GM19351 (cell line): ENCODE measurements around the gene RNASEH2A.
"Not testable (repeated sequence)": the region's sequence is repeated elsewhere in the genome, so short reads cannot be mapped to it uniquely, and the experiment has no call there.

Experiments
- ATAC-seq: cut with Tn5 transposase; IDR thresholded peaks from one replicate; pipeline ENCODE4 v1.9.1; 2021; ENCODE audit warnings: mild to moderate bottlenecking, moderate library complexity; ENCODE audit not compliant: unreplicated experiment

RNASEH2A gene

GRCh38 chr19:12825254-12826131 is 19.1 kb downstream of the RNASEH2A start:
- ATAC-seq: no peak

GRCh38 chr19:12828494-12828893 is 22.1 kb downstream of the RNASEH2A start:
- no peak for ATAC-seq

GRCh38 chr19:12833418-12833737 is 27.0 kb downstream of the RNASEH2A start:
- no peak for ATAC-seq

- ATAC-seq: no peak
Measured at GRCh38 chr19:12833738-12834565, 27.6 kb downstream of the RNASEH2A start.

- ATAC-seq: no peak
Measured at GRCh38 chr19:12834566-12834943, 28.2 kb downstream of the RNASEH2A start, which contains the start of gene RTBDN. Gene RTBDN (minus strand): TSS chr19:12834579. CDS start chr19:12829979, 4,600 bp downstream.

GRCh38 chr19:12834976-12835757 is 28.8 kb downstream of the RNASEH2A start:
- ATAC-seq: no peak

DNA sequence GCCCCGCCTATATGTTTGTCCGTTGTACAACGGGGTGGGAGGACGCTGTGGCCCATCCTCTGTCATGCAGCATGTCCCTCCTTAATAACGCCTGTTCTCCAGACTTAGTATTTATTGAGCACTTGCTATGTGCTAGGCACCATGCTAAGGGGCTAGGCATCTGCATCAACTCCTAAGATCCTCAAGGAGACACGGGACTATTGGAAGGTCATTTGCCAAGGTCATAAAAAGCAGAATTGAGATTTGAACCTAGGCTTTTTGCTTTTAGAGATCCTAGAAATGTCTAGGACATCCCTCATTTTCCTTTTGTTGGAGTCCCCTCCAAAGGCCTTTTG is 30.1 kb downstream of the RNASEH2A start:
- no peak for ATAC-seq

DNA sequence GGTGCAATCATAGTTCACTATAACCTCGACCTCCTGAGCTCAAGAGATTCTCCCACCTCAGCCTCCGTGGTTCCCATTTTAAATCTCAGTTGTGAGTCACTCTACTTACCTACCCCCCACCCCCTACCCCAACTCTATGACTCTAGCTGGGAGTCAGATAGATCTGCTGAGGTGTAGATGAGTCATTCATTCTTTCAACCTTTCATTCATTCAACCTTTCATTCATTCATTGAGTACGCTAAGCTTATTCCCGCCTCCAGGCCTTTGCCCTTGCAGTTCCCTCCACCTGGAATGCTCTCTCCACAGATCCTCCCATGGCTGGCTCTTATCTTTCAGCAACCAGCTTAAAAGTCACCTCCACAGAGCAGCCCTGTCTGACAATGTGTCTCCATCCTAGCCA is 30.8 kb downstream of the RNASEH2A start:
- no peak for ATAC-seq

- ATAC-seq: no peak
Measured at GRCh38 chr19:12838182-12838885, 31.9 kb downstream of the RNASEH2A start, which contains the start of gene MAST1. Gene MAST1 (plus strand): TSS chr19:12838515. CDS start chr19:12838573, 58 bp downstream.

GRCh38 chr19:12838886-12839756 is 32.7 kb downstream of the RNASEH2A start:
- ATAC-seq: no peak

DNA sequence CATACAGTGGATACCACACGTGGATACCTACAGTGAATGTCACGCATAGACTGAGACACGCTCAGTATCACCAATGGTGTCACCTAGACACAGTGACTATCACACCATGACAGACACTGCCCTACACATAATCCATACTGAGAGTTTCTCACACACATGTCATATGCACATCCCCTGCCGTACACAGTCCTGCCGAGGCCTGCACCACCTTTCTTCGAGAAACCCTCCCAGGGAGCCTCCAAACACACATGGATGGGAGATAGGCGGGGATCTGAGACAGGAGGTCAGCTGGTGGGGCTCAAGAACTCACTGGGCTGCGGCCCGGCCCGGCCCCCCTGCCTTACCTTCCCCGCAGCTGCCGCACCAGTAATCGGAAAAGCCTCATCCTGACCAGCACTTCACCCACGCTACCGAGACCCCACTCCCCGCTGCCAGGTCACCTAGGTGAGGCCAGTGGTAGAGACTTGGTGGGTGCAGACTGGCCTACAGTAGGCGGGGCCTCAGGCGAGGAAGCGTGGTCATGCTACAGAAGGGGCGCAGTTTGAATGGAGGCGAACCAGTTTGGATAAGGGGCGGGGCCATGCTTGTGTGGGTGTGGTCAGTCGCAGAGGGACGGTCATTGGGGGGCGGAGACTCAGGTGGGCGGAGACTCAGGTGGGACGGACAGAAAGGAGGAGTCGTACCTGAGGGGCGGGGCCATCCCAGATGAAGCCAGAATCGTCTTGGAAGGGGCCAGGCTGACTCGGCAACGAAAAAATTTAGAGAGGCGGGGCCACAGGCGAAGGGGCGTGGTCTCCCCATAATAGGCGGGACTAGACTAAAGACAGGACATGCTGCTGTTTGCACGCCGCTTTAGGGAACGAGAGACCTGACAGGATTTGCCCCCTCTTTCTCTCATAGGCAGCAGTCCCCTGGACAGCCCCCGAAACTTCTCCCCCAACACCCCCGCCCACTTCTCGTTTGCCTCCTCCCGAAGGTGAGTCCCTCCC is 34.0 kb downstream of the RNASEH2A start:
- no peak for ATAC-seq

DNA sequence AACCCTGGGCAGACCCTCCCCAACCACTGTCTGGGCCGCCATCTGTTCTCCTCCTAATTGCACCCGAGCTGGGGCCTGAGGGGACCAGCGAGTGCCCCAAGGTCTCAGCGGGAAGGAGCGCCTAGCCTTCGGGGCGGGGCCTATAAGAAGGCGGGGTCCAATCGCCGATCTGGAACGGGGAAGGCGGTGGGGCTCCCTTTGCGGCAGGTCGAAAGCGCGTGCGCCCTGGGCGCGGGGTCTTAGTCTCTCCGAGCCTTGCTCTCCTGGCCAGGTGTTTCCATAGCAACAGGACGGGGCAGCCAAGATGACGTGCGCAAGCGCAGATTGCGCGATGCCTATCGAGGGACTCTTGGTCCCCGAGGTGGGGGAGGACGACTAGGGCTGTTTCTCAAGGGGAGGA is 34.7 kb downstream of the RNASEH2A start:
- ATAC-seq: no peak

DNA sequence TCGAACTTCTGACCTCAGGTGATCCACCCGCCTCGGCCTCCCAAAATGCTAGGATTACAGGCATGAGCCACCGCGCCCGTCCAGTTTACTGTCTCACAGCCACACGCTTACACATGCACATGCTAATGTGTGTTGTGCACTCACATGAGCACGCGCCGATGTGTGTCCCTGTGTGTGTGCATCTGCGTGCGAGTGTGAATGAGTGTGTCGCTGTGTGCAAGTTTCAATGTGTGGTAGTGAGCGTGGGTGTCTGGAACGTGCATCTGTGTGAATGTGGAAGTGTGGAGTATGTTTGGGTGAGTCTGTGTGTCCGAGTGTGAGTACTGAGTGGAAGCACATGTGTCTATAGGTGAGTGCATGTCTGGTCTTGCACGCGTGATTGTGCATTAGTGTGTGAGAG is 36.1 kb downstream of the RNASEH2A start:
- no peak for ATAC-seq

DNA sequence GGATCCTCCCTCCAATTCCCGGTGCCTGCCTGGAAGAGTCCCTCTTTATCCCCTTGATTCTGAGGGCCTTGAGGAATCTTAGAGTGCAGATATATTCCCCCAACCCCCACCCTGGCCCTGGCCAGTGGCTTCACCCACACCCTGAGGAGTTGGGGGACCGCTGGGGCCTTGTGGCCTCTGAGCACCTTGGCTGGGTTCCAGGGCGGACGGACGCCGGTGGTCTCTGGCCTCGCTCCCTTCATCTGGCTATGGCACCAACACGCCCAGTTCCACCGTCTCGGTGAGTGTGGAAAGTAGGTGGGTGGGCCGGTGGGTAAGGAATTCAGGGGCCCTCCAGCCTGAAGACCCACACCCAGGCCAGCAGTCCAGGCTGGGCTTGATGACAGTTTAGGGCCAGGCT is 36.9 kb downstream of the RNASEH2A start:
- ATAC-seq: no peak

DNA sequence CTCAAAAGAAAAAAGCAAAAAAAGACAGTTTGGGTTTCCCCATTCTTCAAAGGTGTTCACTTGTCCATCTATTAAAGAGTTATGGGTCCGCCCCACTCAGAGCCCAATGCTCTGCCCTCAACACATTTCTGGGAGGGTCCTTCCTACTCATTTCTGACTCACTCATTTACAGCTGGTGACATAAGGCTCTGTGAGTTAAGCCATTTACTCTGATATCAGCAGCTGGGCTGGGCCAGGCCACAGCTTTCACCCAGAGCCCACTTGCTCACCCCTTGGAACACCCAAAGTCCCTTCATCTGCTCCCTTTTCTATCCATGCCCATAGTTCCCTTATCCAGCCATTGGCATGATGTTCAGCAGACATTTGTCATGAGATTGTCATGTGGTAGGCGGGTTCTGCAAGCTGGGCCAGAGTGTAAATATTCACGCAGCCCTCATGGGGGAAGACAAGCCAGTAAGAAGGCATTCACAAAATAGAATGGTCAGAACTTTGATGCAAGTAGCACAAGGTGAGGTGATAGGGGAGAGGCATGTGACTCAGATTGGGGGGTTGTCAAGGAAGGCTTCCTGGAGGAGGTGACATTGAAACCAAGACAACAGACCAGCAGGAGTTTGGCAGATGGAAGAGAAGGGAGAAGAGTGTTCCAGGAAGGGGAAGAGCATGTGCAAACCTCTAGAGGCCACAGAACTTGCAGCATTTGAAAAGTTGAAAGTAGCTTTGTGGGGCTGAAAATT is 37.8 kb downstream of the RNASEH2A start:
- no peak for ATAC-seq

DNA sequence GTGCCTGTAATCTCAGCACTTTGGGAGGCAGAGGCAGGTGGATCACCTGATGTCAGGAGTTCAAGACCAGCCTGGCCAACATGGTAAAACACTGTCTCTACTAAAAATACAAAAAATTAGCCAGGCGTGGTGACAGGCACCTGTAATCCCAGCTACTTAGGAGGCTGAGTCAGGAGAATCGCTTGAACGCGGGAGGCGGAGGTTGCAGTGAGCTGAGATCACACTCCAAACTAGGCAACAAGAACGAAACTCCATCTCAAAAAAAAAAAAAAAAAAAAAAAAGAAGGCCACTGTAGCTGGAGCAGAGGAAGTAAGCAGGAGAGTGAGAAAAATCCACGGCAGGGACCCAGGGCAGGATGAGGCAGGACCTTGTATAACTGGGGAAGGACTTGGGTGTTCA is 40.2 kb downstream of the RNASEH2A start:
- not testable (repeated sequence) for ATAC-seq

- ATAC-seq: no peak
Measured at GRCh38 chr19:12847159-12848139, 41.1 kb downstream of the RNASEH2A start.
